ENCODE measurements around the gene IDH3B. TPM values are rescaled to one million over a fixed set of nuclear protein-coding genes. Genes with fewer than 3 reads are reported as not detected.

IDH3B gene
- total and polyA plus RNA-seq, 2 of the 13 experiments (the other 11 are each of a cell fraction or from before 2014, with no cell fraction given), result 215 to 254 TPM

DNA sequence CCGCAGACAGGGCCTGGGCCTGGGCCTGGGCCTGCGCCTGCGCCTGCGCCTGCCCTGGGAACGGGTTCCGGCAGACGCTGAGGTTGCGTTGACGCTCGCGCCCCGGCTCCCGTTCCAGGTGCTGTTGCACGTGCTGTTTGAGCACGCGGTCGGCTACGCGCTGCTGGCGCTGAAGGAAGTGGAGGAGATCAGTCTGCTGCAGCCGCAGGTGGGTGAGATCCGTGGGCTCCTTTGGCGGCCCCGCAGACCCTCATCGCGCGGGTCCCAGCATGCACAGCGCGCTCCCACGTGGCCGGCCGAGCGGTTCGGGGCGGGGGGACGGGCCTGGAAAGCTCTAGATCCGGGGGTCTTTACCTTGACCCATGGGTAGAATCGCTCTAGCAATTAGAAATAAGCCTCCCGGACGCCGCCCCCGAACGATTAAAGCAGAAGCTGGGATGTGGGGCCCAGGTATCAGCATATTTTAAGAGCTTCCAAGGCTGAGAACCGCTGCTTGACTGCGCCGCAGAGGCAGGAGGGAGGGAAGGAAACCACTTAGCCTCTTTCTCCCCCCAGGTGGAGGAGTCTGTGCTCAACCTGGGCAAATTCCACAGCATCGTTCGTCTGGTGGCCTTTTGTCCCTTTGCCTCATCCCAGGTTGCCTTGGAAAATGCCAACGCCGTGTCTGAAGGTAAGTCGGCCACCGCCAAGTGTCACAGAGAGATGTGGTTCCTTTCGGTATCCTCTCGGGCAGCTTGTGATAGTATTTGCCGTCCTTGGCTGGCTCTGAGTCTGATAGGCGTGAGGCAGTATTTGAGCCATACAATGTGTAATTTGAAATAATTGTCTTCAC lies 11.1 kb downstream of the IDH3B start (continued):
- TF ChIP-seq ZNF234 (CRISPR knock-in tag; conservative IDR thresholded peaks at IDR 0.05) (0 out of 2 replicates have a peak, but pooled peaks have one; percentile 48), AGO1 (IDR thresholded peaks at IDR 0.05; ENCODE audit: low read depth, low read length, poor library complexity, severe bottlenecking) (peak; percentile 48), ZNF331 (CRISPR knock-in tag; IDR thresholded peaks at IDR 0.05) (peak; percentile 8; the same call in 1 of the 2 replicates), ZIK1 (CRISPR knock-in tag; IDR thresholded peaks at IDR 0.05; ENCODE audit: borderline replicate concordance, low read depth) (peak; percentile 83; the same call in 1 of the 2 replicates), ZNF737 (CRISPR knock-in tag; IDR thresholded peaks at IDR 0.05; ENCODE audit: borderline replicate concordance) (0 out of 2 replicates have a peak, but pooled peaks have one; percentile 57), SMAD1 (CRISPR knock-in tag; IDR thresholded peaks at IDR 0.05; ENCODE audit: borderline replicate concordance, low read depth) (0 out of 2 replicates have a peak, but pooled peaks have one; percentile 86), ZFP36L1 (CRISPR knock-in tag; IDR thresholded peaks at IDR 0.05) (no peak; the same call in none of the 2 replicates), AGO2 (optimal IDR thresholded peaks at IDR 0.05; ENCODE audit: low read depth, low read length) (peak; percentile 99), MTF2 (CRISPR knock-in tag; IDR thresholded peaks at IDR 0.05; ENCODE audit: borderline replicate concordance) (peak; percentile 17; the same call in 1 of the 2 replicates), ZNF232 (CRISPR knock-in tag; IDR thresholded peaks at IDR 0.05; ENCODE audit: borderline replicate concordance) (peak; percentile 27; the same call in 1 of the 2 replicates), ZNF124 (CRISPR knock-in tag; IDR thresholded peaks at IDR 0.05) (no peak; the same call in 1 of the 2 replicates), SALL2 (CRISPR knock-in tag; IDR thresholded peaks at IDR 0.05) (peak; percentile 96), PTBP1 (IDR thresholded peaks at IDR 0.05; ENCODE audit: low read depth, low read length, poor library complexity, severe bottlenecking) (peak; percentile 89), HOXA3 (CRISPR knock-in tag; IDR thresholded peaks at IDR 0.05) (no peak; the same call in none of the 2 replicates)
- TF ChIP-seq, protein P1, sequence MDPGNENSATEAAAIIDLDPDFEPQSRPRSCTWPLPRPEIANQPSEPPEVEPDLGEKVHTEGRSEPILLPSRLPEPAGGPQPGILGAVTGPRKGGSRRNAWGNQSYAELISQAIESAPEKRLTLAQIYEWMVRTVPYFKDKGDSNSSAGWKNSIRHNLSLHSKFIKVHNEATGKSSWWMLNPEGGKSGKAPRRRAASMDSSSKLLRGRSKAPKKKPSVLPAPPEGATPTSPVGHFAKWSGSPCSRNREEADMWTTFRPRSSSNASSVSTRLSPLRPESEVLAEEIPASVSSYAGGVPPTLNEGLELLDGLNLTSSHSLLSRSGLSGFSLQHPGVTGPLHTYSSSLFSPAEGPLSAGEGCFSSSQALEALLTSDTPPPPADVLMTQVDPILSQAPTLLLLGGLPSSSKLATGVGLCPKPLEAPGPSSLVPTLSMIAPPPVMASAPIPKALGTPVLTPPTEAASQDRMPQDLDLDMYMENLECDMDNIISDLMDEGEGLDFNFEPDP (CRISPR knock-in tag; conservative IDR thresholded peaks at IDR 0.05), result no peak
- TF ChIP-seq, protein P2, sequence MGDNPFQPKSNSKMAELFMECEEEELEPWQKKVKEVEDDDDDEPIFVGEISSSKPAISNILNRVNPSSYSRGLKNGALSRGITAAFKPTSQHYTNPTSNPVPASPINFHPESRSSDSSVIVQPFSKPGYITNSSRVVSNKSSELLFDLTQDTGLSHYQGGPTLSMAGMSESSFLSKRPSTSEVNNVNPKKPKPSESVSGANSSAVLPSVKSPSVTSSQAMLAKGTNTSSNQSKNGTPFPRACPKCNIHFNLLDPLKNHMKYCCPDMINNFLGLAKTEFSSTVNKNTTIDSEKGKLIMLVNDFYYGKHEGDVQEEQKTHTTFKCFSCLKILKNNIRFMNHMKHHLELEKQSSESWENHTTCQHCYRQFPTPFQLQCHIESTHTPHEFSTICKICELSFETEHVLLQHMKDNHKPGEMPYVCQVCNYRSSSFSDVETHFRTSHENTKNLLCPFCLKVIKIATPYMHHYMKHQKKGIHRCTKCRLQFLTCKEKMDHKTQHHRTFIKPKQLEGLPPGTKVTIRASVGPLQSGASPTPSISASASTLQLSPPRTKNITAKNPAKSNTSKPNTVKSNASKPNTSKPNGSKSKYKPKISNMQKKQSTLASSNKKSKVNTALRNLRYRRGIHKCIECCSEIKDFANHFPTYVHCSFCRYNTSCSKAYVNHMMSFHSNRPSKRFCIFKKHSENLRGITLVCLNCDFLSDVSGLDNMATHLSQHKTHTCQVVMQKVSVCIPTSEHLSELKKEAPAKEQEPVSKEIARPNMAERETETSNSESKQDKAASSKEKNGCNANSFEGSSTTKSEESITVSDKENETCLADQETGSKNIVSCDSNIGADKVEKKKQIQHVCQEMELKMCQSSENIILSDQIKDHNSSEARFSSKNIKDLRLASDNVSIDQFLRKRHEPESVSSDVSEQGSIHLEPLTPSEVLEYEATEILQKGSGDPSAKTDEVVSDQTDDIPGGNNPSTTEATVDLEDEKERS (CRISPR knock-in tag; IDR thresholded peaks at IDR 0.05), result no peak; the same call in 1 of the 2 replicates
- TF ChIP-seq, protein P3, sequence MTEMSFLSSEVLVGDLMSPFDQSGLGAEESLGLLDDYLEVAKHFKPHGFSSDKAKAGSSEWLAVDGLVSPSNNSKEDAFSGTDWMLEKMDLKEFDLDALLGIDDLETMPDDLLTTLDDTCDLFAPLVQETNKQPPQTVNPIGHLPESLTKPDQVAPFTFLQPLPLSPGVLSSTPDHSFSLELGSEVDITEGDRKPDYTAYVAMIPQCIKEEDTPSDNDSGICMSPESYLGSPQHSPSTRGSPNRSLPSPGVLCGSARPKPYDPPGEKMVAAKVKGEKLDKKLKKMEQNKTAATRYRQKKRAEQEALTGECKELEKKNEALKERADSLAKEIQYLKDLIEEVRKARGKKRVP (CRISPR knock-in tag; IDR thresholded peaks at IDR 0.05), result no peak; a peak in 1 of 4 replicates
- TF ChIP-seq, protein P4, sequence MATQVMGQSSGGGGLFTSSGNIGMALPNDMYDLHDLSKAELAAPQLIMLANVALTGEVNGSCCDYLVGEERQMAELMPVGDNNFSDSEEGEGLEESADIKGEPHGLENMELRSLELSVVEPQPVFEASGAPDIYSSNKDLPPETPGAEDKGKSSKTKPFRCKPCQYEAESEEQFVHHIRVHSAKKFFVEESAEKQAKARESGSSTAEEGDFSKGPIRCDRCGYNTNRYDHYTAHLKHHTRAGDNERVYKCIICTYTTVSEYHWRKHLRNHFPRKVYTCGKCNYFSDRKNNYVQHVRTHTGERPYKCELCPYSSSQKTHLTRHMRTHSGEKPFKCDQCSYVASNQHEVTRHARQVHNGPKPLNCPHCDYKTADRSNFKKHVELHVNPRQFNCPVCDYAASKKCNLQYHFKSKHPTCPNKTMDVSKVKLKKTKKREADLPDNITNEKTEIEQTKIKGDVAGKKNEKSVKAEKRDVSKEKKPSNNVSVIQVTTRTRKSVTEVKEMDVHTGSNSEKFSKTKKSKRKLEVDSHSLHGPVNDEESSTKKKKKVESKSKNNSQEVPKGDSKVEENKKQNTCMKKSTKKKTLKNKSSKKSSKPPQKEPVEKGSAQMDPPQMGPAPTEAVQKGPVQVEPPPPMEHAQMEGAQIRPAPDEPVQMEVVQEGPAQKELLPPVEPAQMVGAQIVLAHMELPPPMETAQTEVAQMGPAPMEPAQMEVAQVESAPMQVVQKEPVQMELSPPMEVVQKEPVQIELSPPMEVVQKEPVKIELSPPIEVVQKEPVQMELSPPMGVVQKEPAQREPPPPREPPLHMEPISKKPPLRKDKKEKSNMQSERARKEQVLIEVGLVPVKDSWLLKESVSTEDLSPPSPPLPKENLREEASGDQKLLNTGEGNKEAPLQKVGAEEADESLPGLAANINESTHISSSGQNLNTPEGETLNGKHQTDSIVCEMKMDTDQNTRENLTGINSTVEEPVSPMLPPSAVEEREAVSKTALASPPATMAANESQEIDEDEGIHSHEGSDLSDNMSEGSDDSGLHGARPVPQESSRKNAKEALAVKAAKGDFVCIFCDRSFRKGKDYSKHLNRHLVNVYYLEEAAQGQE (IDR thresholded peaks at IDR 0.05; ENCODE audit: borderline replicate concordance in 1 of 2, low read depth in 1 of 2, low read length in 2 of 2), result no peak

Data from HepG2 (cell line).